Activated naive CD4-positive, alpha-beta T cell treated with Interleukin-2 at 50 U/mL for 16 hours (primary cell): ENCODE data around the gene USP3.
A peak's percentile ranks its signal among the peaks of the same experiment; 100 is the strongest.

Source experiments
- DNase-seq: peaks from one replicate; pipeline ENCODE4 v3.0.0-alpha.2; 2020

USP3 gene

GRCh38 chr15:63497642-63498467 is 6.5 kb upstream of the USP3 start:
- peak; percentile 68 for DNase-seq

- no peak for DNase-seq
Observed at GRCh38 chr15:63499175-63499549, 5.2 kb upstream of the USP3 start.

- no peak for DNase-seq
Observed at GRCh38 chr15:63499611-63500010, 4.8 kb upstream of the USP3 start.

- no peak for DNase-seq
Observed at GRCh38 chr15:63500265-63501250, 3.8 kb upstream of the USP3 start.

- DNase-seq, result peak; percentile 50
Observed at GRCh38 chr15:63501256-63502089, 2.9 kb upstream of the USP3 start.

- DNase-seq, result no peak
Observed at GRCh38 chr15:63502137-63502766, 2.1 kb upstream of the USP3 start.

GRCh38 chr15:63502843-63503738 is 1.3 kb upstream of the USP3 start:
- DNase-seq, result peak; percentile 77

- DNase-seq, result peak; percentile 88
Observed at GRCh38 chr15:63503739-63504246, 600 bp upstream of the USP3 start.

GRCh38 chr15:63504979-63505841 is 817 bp downstream of the USP3 start:
- peak; percentile 53 for DNase-seq

- DNase-seq, result no peak
Observed at GRCh38 chr15:63505842-63506222, 1.4 kb downstream of the USP3 start.

- DNase-seq, result no peak
Observed at GRCh38 chr15:63506537-63507035, 2.2 kb downstream of the USP3 start.

GRCh38 chr15:63507878-63508818 is 3.8 kb downstream of the USP3 start:
- DNase-seq, result no peak

GRCh38 chr15:63509056-63509954 is 4.9 kb downstream of the USP3 start:
- DNase-seq, result no peak

GRCh38 chr15:63509955-63510940 is 5.9 kb downstream of the USP3 start:
- no peak for DNase-seq

- no peak for DNase-seq
Observed at GRCh38 chr15:63512148-63512547, 7.8 kb downstream of the USP3 start.

GRCh38 chr15:63513271-63513670 is 8.9 kb downstream of the USP3 start:
- no peak for DNase-seq
